Activated naive CD4-positive, alpha-beta T cell treated with anti-CD3 and anti-CD28 coated beads, Interleukin-2, amount 50 U/mL, for 72 hours (primary cell): Measurements from ENCODE around the gene BACH1. TPM values are rescaled to one million over a fixed set of nuclear protein-coding genes. Genes with fewer than 3 reads are reported as not detected.

Experiments
- ATAC-seq, 2 donors: fragments of 150-1000 bp; cut with Tn5 transposase; 2 replicates each; pipeline ENCODE4 v1.10.0; 2021; ENCODE audit warnings: mild to moderate bottlenecking in 2 of 2, moderate library complexity in 2 of 2
- DNase-seq, 2 donors: peaks; one replicate each; pipeline ENCODE4 v3.0.0; 2021 to 2022; ENCODE audit warnings: low spot score in 2 of 2
- H3K27ac Mint-ChIP-seq, 2 donors: one replicate each; pipeline ENCODE4 v1.8.0; 2022; ENCODE audit warnings: mild to moderate bottlenecking in 2 of 2, mixed read lengths in 2 of 2
- H3K36me3 Mint-ChIP-seq, 2 donors: one replicate each; pipeline ENCODE4 v1.8.0; 2022; ENCODE audit warnings: mixed read lengths in 2 of 2
- H3K9me3 Mint-ChIP-seq, 2 donors: one replicate each; pipeline ENCODE4 v1.8.0; 2022; ENCODE audit warnings: mixed read lengths in 2 of 2
- total RNA-seq, 2 donors: library from RNA; stranded (reverse); gene quantifications; one replicate each; pipeline ENCODE4 v1.2.3, GENCODE V29; 2022

BACH1 gene
- total RNA-seq, 2 donors from 2014 or later, result 22.1 to 40.7 TPM

DNA sequence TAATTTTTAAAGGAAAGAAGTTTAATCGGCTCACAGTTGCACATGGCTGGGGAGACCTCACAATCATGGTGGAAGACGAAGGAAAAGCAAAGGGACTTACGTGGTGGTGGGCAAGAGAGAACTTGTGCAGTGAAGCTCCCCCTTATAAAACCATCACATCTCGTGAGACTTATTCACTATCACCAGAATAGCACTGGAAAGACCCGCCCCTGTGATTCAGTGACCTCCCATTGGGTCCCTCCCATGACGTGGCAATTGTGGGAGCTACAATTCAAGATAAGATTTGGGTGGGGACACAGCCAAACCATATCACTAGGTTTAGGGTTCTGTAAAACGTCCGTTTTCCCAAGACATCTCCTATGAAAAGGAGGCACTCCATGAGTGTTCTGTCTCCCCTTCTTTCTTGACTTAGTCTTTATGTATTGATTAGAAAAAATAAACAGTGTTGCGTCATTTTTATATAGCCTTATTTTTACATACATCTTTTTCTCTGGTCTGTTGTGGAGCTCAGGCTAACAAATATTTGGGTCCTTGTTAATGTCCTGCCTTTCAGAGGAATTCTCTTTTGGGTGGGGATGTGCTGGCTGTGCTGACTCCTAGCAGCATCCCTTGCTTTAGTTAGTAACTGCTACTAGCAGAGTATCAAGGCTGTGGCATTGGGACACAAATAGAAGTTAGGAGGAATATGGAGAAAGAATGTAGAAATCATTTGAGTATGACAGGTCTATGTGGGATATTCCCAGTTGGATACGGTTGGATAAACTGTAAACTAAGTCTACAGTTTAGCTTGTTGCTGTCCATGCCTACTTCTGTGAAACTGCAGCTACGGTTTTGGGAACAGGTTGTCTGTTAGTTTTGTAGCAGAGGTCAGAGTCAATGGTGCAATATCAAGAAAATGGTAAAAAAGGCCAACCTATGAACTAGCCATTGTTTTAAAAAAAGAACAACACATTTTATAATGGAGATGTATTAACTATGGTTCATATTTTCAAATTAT is 23.5 kb downstream of the BACH1 start:
- ATAC-seq, result no peak
- peaks cover 0 to 8% of the 10 kb centered on the region in 2 donors for H3K9me3 Mint-ChIP-seq
- no peak overlapping the region for H3K27ac Mint-ChIP-seq
- H3K36me3 Mint-ChIP-seq, result peaks cover 20 to 48% of the 10 kb centered on the region in 2 donors
- no peak for DNase-seq

DNA sequence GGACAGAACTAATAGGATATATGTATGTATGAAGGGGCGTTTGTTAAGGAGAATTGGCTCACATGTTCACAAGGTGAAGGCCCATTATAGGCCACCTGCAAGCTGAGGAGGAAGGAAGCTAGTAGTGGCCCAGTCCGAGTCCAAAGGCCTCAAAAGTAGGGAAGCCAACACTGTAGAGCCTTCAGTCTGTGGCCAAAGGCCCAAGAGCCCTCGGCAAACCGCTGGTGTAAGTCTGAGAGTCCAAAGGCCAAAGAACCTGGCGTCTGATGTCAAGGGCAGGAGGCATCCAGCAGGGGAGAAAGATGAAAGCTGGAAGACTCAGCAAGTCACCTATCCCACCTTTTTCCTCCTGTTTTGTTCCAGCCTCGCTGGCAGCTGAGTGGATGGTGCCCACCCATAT is 24.5 kb downstream of the BACH1 start:
- Mint-ChIP-seq H3K27ac (no peak overlapping the region), H3K36me3 (peaks cover 20 to 41% of the 10 kb centered on the region in 2 donors)

DNA sequence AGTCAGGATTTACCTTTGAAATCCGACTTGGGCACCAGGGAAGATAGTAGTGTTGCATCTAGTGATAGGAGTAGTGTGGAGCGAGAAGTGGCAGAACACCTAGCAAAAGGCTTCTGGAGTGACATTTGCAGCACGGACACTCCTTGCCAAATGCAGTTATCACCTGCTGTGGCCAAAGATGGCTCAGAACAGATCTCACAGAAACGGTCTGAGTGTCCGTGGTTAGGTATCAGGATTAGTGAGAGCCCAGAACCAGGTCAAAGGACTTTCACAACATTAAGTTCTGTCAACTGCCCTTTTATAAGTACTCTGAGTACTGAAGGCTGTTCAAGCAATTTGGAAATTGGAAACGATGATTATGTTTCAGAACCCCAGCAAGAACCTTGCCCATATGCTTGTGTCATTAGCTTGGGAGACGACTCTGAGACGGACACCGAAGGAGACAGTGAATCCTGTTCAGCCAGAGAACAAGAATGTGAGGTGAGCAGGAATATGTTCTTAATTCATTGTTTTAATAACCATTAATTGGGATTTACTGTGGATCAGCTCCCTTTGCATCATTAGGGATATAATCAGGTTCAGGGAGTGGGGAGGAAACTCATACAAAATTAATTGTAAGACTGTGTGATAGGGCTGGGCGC is 28.3 kb downstream of the BACH1 start:
- Mint-ChIP-seq H3K9me3 (no peaks in the 10 kb centered on the region), H3K36me3 (peaks cover 18 to 24% of the 10 kb centered on the region in 2 donors)
- ATAC-seq, result no peak

More for the DNA sequence above, 24.5 kb downstream of the BACH1 start:
- no peak for DNase-seq
- H3K9me3 Mint-ChIP-seq, result peaks cover 0 to 8% of the 10 kb centered on the region in 2 donors
- no peak for ATAC-seq

DNA sequence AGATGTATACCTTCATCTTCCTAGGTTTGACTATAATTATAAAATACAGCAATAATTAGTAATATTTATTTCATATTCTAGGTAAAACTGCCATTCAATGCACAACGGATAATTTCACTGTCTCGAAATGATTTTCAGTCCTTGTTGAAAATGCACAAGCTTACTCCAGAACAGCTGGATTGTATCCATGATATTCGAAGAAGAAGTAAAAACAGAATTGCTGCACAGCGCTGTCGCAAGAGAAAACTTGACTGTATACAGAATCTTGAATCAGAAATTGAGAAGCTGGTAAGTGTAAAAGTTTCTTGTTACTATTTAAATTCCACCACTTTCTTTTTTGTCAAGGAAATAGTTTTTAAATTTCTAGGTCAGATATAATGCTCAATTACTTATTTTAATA is 30.7 kb downstream of the BACH1 start:
- no peak for ATAC-seq
- Mint-ChIP-seq H3K27ac (no peak overlapping the region), H3K9me3 (no peaks in the 10 kb centered on the region)

More for the DNA sequence above, 28.3 kb downstream of the BACH1 start:
- DNase-seq, result no peak
- no peak overlapping the region for H3K27ac Mint-ChIP-seq

DNA sequence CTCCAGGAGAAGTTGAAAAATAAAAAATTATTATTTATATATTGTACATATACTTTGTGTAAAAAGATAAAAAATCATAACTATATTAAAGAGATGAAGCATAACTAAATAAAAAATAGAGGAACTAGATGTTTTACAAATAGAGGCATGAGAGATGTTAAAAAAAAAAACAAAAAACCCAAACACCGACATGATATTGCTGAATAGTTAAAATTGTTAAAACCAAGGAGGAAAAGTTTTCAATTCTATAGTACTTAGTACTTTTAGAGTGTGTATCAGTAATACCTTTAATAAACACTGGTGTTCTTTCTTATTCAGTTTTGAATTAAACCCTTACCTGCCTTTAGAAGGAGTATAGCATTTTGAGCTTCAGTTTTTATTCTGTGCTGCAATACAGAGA is 32.1 kb downstream of the BACH1 start:
- ATAC-seq (no peak), DNase-seq (no peak)
- Mint-ChIP-seq H3K27ac (no peak overlapping the region), H3K9me3 (no peaks in the 10 kb centered on the region), H3K36me3 (peaks cover 31% of the 10 kb centered on the region in 2 donors)

More for the DNA sequence above, 30.7 kb downstream of the BACH1 start:
- no peak for DNase-seq
- H3K36me3 Mint-ChIP-seq, result peaks cover 26 to 27% of the 10 kb centered on the region in 2 donors

DNA sequence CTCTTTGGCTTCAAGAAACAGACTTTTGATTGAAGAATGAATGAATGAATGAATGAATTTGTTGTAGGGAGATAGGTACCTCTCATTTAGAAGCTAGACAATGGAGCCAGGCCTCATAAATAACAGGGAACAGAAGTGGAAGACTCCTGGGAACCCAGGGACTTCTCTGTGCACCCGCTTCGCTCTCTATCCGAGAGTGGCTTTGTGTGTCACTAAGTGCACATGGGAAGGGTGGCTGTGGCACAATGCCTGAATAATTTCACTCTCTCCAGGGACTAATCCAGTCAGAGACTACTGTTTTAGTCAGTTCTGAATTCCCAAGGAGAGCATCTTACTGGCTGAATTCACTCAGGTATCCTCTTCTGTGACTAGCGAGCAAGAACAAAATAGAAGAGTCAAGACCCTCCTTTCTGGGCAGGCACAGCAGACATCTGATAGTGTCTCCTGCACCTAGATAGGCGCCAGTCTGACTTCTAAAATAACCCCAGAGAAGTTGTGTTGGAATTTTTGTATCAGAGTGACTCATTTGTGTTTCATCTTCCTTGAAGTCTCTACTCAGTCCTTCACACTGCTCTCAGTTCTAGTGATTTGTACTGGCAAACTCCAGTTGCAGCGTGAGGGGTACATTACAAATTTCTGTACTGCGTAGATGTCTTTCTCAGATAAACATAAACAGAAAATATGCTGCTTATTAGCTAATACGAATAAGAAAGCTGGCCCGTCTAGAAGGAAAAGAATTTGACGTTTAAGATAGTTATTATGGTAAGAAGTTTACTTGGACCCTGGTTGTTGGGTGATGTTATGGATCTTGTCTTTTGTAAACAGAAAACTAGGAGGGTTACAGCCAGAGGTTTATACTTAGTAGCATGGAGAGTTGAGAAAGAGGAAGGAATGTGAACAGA is 34.0 kb downstream of the BACH1 start:
- Mint-ChIP-seq H3K27ac (peak overlapping the region in 1 of 2 donors; percentile 12), H3K36me3 (peaks cover 14 to 19% of the 10 kb centered on the region in 2 donors), H3K9me3 (no peaks in the 10 kb centered on the region)
- ATAC-seq, result peak; percentile 82 to 89
- no peak for DNase-seq

DNA sequence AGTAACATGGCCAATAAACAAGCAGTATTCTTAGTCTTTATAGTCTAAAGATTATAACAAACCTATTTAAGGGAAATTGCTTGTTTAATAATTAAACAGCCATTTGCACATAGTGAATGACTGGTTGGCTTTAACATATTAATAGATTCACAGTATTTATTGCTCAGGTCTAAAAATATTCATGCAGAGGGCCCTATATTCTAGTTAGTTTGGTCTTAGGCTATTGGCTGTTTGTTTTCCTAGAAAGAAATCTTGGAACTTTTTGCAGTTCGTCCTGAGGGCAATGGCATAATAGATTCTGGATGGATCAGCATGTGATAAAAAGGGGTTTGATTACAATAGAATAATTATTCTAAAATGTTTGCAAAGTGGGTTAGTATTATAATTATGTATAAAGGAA is 34.7 kb downstream of the BACH1 start:
- no peak for ATAC-seq

DNA sequence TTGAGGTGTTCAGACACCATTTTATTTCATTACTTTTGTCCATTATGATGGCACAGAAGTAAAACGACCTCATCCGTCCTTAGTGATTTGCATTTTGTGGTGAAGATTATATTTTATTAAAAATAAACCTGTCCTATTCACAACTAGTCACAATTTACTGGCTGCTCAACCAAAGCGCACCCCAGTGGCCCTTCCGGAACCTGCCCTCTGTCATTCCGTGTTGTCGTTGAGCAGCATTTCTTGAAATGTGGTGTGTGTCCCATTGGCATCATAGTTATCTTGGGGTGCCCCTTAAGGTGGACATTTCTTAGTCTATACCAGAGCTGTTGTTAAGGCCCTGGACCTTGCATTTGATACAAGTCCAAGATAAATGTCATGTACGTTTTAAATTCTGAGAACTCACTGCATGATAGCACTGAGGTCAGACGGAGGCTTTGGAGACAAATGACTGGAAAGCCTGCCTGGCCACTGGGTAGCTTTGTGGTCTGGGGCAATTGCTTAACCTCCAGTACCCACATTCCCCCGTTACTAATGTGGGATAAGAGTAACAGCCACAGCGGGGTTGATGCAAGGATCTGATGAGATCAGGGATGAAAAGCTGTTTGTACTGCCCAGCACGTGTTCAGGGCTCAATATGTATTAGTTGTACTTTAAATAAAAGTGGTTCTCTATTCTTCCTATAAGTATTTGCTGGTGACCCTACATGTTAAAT is 36.2 kb downstream of the BACH1 start:
- peaks cover 13 to 14% of the 10 kb centered on the region in 2 donors for H3K36me3 Mint-ChIP-seq
- DNase-seq (no peak), ATAC-seq (peak in 1 of 2 donors; percentile 70)
- no peak overlapping the region for H3K27ac Mint-ChIP-seq
- no peaks in the 10 kb centered on the region for H3K9me3 Mint-ChIP-seq

More for the DNA sequence above, 34.7 kb downstream of the BACH1 start:
- Mint-ChIP-seq H3K36me3 (peaks cover 14 to 18% of the 10 kb centered on the region in 2 donors), H3K9me3 (no peaks in the 10 kb centered on the region), H3K27ac (no peak overlapping the region)
- no peak for DNase-seq

DNA sequence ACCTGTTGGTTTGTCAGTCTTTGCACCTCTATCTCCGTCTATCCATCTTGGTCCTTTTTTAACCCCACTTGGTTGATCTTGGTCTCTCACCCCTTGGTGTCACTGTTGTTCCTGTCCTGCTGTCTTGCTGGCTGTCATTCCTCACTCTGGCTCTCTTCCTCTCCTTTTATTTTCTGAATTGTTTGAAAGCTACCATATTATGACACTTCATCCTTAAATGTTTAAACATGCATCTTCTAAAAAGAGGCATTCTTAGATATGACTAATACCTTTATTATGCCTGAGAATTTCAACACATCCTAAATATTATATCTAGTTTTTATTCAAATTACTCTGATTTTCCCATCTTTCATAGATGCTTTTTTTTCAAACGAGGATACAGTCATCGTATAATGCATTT is 37.0 kb downstream of the BACH1 start:
- no peaks in the 10 kb centered on the region for H3K9me3 Mint-ChIP-seq
- ATAC-seq, result no peak
- no peak overlapping the region for H3K27ac Mint-ChIP-seq
- H3K36me3 Mint-ChIP-seq, result peaks cover 13 to 14% of the 10 kb centered on the region in 2 donors
- no peak for DNase-seq

DNA sequence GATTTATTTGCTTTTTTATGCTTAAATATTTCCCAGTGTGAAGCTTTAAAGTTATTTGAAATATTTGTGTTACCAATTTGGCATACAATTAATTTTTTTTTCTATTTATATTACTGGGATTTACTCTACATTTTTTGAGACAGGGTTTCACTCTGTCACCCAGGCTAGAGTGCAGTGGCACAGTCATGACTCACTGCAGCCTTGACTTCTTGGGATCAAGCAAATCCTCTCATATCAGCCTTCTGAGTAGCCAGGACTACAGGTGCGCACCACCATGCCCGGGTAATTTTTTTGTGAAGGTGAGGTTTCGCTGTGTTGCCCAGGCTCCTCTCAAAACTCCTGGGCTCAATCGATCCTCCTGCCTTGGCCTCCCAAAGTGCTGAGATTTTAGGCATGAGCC is 39.5 kb downstream of the BACH1 start:
- no peak for DNase-seq
- ATAC-seq, result no peak
- H3K27ac Mint-ChIP-seq, result no peak overlapping the region
- no peaks in the 10 kb centered on the region for H3K9me3 Mint-ChIP-seq
- peaks cover 6 to 10% of the 10 kb centered on the region in 2 donors for H3K36me3 Mint-ChIP-seq

DNA sequence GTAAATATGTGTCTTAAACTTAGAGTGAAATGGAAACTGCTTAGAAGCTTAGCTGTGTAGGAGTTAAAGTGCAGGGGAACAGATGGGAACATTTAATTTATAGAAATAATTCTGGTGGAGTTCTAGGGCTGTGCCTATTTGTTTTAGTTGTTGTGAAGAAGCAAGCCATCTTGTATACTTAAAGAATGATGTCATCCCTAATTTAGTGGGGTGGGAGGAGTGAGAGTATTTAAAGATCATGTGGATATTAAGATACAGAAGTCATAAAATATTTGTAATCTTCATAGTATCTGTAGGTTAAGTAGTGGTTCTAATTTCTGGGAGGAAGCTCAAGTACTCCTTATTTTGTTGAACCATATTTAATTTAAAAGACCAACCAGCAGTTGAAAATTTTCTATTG is 41.5 kb downstream of the BACH1 start:
- no peak for DNase-seq
- no peak for ATAC-seq
- no peaks in the 10 kb centered on the region for H3K9me3 Mint-ChIP-seq
- no peak overlapping the region for H3K27ac Mint-ChIP-seq
- H3K36me3 Mint-ChIP-seq, result peaks cover 6 to 13% of the 10 kb centered on the region in 2 donors

DNA sequence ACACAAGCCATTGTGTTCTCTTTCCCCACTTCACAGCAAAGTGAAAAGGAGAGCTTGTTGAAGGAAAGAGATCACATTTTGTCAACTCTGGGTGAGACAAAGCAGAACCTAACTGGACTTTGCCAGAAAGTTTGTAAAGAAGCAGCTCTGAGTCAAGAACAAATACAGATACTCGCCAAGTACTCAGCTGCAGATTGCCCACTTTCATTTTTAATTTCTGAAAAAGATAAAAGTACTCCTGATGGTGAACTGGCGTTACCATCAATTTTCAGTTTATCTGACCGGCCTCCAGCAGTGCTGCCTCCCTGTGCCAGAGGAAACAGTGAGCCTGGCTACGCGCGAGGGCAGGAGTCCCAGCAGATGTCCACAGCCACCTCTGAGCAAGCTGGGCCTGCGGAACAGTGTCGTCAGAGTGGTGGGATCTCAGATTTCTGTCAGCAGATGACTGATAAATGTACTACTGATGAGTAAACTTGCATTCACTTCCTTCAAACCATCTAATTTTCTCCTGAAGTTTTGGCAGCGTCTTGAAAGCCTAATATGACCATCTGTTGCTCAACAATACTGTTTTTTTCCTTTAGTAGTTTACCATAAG is 43.7 kb downstream of the BACH1 start:
- peak; percentile 51 to 75 for DNase-seq
- peak; percentile 99 for ATAC-seq
- peaks cover 6 to 18% of the 10 kb centered on the region in 2 donors for H3K36me3 Mint-ChIP-seq
- H3K9me3 Mint-ChIP-seq, result no peaks in the 10 kb centered on the region
- H3K27ac Mint-ChIP-seq, result peak overlapping the region; percentile 92 to 93

DNA sequence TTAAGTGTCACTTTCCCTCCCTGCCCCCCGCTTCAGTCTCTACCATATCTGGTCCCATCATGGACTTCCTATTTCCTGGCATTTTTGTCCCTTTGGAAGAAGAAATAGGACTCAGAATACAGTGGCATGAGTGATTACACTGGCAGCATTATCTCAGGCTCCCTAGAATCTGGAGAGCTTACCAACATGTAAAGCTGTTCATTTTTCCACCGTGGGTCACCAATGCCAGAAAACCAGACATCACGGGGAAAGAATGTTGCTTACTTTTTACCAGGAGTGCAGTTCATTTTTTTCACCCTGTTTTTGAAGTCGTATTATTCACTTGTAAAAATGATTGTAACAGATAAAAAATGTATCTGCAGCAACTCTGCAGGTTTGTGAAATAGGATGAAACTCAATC is 44.8 kb downstream of the BACH1 start:
- H3K27ac Mint-ChIP-seq, result peak overlapping the region in 1 of 2 donors; percentile 8
- no peaks in the 10 kb centered on the region for H3K9me3 Mint-ChIP-seq
- ATAC-seq (no peak), DNase-seq (no peak)
- H3K36me3 Mint-ChIP-seq, result peaks cover 6 to 18% of the 10 kb centered on the region in 2 donors

DNA sequence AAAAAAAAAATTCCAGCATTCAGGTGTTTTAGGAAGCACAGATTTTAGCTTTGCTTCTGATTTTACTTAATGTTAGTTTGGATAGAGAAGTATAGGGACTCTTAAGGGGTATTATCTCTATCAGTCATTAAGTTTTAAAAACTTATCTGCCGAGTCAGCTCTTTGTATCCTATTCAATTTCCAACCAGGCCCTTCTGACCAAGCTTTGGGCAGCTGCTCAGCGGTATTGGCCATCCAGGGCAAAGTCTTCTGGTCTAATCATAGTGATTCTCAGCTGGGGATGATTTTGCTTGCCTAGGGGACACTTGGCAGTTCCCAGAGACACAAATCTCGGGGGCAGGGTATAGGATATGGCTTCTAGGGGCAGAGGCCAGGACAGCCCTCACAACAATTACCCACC is 47.6 kb downstream of the BACH1 start:
- no peak for ATAC-seq
- peaks cover 6 to 18% of the 10 kb centered on the region in 2 donors for H3K36me3 Mint-ChIP-seq

DNA sequence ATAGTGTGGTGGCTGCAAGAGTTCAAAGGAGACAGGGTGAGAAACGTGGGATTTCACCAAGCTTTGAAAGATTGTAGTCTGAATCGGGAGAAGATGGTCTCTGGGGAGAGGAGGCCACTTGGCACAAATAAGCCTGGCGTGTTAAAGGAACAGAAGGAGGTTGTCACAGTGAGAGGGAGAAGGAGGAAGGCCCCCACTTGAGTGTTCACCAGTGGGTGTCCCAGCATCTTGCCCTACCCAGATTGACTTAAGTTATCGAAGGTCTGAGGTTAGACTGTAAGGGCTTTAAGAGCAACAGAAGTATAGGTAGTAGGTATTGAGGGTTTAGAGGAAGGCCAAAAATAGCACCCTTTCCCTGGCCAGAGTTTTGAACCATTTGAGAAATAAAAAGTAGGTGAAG is 48.0 kb downstream of the BACH1 start:
- no peaks in the 10 kb centered on the region for H3K9me3 Mint-ChIP-seq
- ATAC-seq, result no peak
- H3K36me3 Mint-ChIP-seq, result peaks cover 6 to 18% of the 10 kb centered on the region in 2 donors
- DNase-seq, result no peak
- H3K27ac Mint-ChIP-seq, result peak overlapping the region in 1 of 2 donors; percentile 14

More for the DNA sequence above, 47.6 kb downstream of the BACH1 start:
- H3K9me3 Mint-ChIP-seq, result no peaks in the 10 kb centered on the region
- no peak for DNase-seq
- H3K27ac Mint-ChIP-seq, result peak overlapping the region in 1 of 2 donors; percentile 14
